ENCODE results near the gene SLC18A3.

SLC18A3 gene

DNA sequence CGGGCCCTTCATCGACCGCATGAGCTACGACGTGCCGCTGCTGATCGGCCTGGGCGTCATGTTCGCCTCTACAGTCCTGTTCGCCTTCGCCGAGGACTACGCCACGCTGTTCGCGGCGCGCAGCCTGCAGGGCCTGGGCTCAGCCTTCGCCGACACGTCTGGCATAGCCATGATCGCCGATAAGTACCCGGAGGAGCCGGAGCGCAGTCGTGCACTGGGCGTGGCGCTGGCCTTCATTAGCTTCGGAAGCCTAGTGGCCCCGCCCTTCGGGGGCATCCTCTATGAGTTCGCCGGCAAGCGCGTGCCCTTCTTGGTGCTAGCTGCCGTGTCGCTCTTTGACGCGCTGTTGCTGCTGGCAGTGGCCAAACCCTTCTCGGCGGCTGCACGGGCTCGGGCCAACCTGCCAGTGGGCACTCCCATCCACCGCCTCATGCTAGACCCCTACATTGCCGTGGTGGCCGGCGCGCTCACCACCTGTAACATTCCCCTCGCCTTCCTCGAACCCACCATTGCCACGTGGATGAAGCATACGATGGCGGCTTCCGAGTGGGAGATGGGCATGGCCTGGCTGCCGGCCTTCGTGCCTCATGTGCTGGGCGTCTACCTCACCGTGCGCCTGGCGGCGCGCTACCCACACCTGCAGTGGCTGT is 1.2 kb downstream of the SLC18A3 start:
- DNase-seq (ENCODE audit: low read depth in 1 of 2, low spot score in 1 of 2): no peak

DNA sequence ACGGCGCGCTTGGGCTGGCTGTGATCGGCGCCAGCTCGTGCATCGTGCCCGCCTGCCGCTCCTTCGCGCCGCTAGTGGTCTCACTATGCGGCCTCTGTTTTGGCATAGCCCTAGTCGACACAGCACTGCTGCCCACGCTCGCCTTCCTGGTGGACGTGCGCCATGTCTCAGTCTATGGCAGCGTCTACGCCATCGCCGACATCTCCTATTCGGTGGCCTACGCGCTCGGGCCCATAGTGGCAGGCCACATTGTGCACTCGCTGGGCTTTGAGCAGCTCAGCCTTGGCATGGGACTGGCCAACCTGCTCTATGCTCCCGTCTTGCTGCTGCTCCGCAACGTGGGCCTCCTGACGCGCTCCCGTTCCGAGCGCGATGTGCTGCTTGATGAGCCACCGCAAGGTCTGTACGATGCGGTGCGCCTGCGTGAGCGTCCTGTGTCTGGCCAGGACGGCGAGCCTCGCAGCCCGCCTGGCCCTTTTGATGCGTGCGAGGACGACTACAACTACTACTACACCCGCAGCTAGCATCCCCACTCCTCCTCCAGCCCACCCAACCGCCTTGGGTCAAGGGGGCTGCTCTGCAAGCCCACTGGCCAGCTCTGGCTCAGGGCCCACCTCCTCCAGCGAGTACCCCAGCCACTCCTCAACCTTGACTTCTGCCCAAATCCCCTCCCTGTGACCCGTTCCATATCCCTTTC is 1.9 kb downstream of the SLC18A3 start:
- DNase-seq (ENCODE audit: low read depth in 1 of 2, low spot score in 1 of 2): no peak

DNA sequence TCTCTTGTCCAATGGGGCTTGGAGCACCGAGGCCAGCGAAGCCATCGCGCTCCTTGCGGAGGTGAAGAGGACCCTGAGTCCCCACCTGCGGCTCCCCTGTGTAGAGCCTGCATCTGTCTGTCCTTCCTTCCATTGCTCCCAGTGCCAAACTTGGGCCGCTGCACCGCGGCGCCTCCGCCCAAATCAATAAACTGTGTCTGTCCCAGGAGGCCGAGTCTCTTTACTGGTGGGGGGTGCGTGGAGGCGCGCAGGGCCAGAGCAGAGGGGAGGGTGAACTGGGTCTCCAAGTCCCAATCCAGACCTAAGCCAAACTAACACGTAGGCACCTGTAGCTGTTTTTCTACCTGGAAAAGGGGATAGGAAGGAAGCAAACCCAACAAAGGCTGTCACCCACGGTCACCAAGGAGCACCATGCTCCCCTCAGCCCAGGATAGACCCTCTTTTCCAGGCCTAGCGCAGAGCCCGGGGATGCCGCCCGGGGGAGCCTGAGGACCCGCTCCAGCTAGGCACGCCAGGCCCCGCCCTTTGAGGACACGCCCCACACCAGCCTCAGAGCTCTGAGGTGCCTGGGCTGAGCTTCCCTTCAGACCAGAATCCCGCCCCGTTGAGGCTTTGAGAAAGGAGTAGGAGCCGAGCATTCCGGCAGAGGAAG is 2.5 kb downstream of the SLC18A3 start:
- DNase-seq (ENCODE audit: low read depth in 1 of 2, low spot score in 1 of 2): no peak

DNA sequence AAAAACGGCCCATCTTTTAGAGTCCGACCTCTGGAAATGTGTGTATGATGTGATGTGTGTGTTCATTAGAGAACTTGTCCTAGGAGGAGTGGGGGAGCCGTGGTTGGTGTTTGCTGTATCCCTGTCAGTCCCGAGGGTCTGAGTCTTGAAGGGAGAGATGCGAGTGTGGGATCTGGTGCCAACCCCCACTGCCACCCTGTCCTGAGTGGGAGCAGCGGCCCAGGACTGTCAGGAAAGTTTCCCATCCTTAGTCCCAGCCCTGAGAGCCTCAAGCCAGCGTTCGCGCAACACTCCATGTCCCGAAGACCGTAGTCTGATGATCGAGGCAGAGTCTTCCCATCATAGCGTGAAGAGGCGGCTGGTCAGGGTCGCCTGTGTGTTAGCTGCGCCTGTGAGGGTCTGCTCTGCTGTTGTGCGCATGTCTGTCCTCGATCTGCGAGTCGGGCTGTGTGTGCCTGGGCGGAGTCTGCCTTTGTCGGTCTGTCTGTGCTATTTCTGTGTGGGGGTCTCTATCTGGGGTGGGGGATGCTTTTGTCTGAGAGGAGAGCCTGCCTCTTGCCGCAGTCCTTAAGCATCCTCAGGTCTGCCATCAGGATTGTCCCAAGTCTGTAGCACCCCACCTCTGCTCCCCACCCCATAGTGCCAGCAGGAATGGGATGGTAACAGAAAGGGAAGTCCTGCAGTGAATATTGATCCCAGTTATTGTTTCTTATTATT is 3.2 kb downstream of the SLC18A3 start:
- no peak for DNase-seq (ENCODE audit: low read depth in 1 of 2, low spot score in 1 of 2)

DNA sequence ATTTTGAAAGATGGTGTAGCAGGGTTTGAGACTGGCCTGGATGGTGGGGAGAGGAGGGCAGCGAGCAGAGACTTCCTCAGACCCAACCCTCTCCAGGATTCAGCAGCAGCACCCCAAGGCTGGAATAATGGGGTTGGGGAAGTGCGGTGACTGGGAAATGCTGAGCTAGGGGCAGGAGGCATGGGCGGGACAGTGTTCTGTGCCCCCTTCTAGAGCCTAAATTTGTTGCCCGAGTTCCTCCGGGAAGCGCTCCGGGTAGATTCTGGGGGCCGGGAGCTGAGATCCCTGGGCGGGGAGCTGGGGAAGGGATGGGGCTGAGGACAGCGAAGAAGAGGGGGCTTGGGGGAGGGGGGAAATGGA is 3.8 kb downstream of the SLC18A3 start, which contains the start of gene CHAT:
CHAT (plus strand) TSS at position 156 of the 360 bp plus-strand sequence; CDS start at position 309, 153 bp downstream.
- DNase-seq (ENCODE audit: low read depth in 1 of 2, low spot score in 1 of 2): no peak

DNA sequence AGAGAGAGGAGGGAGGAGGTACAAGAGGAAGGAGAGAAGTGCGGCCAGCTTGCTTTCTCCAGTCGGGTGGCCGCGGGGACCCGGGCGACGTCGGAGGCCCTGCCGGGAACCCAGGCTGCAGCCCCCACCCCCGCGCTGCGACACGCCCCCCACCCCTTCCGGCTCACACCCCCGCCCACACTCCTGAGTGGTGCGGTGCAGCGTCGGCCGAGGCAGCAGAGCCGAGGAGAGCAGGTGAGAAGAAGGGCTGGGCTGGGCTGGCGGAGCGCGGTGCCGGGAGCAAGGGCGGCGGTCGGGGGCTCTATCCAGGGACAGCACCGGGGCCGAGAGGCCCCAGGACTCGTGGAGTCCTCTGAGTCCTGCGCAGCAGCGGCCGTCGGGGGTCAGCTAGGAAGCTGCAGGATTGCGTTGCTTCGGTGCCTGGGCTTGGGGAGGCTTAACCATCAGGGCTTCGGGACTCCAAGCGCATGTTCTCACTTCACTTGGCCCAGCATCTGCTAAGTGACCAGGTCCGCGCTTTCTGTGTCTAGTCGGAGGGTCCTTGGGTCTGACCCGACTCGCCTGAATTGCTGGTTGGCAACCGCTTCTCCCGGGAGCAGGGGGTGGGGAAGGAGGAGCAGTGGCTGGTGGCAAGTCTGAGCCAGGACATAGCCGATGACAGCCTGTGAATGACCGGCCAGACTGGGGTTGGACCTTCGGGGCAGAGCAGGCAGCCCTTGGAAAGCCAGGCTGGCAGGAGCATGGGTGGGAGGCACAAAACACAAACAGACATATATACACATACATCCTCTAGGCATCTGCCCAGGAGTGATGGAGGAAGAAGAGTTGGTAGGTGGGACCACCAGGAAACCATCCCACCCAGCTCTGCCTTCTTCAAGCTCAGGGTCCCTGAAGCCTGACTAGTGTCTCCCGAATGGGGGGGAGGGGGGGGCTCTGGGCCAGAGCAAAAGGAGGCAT is 4.4 kb downstream of the SLC18A3 start:
- no peak for DNase-seq (ENCODE audit: low read depth in 1 of 2, low spot score in 1 of 2)

DNA sequence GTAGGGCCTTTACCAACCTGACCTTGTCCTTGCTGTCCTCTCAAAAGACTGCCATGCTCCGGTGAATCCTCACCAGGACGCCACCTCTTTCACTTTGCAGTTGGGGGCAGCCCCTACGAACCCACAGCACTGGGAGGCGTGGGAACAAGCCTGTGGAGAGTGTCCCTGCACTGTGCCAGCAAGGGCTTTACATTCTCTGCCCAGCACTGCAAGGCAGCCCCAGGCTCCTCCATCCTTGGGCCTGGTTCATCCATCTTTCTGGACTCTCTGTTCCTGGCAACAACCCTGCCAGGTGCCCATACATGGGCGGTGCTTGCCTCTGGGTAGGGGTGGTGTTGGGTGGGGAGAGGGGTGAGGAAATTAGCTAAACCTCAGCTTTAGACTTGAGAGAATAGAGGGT is 5.1 kb downstream of the SLC18A3 start:
- no peak for DNase-seq (ENCODE audit: low read depth in 1 of 2, low spot score in 1 of 2)

DNA sequence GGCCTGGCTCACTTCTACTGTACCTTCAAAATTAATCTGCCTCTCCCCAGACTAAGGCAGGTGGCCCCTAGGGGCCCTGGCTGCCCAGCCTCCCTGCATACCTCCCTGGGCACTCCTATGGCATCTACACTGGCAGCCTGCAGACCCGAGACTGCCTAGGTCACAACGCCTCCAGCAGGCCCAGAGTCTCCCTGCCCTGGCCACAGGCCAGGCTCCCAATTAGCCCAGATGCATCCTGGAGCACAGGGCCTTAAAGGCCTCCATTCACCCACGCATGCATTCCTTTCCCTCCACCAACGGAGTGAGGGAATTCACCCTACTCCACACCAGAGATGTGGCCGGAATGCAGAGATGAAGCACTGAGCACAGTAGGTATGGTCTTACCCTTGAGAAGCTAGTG is 5.6 kb downstream of the SLC18A3 start:
- no peak for DNase-seq (ENCODE audit: low read depth in 1 of 2, low spot score in 1 of 2)

DNA sequence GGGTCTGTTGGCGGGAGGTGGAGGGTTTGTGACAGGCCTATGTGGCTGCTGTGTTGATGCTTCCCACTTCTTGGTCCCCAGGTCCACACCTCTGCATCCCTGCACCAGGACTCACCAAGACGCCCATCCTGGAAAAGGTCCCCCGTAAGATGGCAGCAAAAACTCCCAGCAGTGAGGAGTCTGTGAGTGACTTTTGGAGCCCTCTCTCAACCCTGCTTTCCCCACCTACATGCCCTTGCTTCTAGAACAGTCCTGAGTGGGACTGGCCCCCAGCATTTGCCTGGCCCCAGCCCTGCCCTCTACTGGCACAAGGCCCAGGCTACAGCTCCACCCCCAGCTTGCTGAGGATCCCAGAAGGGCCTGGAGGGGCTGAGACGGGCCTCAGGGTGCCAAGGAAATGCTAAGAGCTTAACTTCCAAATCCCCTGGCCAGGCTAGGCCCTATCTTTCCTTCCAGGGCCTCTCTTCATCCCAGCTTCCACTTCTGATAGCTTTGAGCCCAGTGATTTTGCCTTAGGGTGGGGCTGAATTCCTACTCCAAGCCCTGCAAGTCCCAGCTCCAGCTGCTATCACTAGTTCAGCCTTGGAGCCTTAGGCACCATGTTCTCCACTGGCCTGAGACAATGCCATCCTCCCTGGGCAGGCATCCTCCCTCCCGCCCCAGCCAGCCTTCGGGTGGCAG is 6.5 kb downstream of the SLC18A3 start:
- no peak for DNase-seq (ENCODE audit: low read depth in 1 of 2, low spot score in 1 of 2)

DNA sequence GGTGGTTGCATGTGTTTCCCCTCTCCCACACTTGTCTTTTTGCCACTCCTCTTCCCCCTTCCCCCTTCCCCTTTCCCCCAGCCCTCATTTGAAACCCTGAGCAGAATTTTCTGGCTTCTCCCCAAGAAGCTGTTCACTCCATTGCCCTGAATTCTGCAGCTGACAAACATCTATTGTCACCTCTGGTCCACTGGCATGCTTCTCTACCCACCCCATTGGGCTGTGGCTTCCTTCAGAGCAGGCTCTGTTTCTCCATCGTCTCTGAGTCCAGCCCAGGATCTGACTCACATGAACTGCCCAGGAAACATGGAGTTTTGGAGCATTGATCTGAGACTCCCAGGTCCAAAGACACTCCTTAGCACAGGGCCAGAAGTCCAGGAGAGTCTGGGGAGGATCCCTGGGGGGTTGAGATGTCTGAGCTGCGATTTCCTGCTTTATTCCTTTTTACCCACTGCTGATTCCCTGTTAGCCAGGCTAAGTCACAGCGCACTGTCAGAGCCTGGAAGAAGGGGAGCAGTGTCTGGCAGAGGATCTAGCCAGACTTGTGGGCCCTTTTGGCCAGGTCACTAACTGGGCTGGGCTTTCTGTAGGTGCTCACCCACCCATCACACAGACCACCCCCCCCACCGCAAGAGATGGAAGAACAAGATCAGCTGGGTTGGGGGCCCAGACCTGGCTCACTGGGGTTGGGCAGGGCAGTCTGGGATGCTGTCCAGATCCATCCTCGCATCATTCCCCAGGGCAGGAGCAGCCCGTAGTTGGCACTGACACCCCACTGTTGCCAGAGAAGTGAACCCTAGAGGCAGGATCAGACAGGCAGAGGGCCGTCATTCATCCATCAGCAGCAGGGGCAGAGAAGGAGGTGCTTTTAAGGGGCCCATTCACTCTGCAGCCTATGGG is 7.3 kb downstream of the SLC18A3 start:
- DNase-seq (ENCODE audit: low read depth in 1 of 2, low spot score in 1 of 2): no peak

DNA sequence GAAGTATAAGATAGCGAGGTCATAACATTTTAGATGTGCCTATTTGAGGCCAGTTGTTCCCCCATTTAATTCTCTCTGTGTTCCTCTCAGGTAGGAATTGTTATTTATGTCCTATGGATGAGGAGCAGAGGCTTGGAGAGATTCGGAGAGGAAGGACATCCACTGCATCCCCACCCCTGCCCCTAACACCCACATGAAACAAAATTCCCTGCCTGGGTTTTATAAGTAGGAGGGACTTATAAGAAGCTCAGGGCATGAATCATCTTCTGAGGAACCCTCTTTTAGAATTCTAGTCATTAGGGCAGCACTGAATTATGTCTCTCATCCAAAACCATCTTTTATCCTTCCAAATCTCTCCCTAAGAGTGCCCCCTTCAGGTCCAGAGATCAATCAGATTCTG is 8.7 kb downstream of the SLC18A3 start:
- DNase-seq (ENCODE audit: low read depth in 1 of 2, low spot score in 1 of 2): no peak

DNA sequence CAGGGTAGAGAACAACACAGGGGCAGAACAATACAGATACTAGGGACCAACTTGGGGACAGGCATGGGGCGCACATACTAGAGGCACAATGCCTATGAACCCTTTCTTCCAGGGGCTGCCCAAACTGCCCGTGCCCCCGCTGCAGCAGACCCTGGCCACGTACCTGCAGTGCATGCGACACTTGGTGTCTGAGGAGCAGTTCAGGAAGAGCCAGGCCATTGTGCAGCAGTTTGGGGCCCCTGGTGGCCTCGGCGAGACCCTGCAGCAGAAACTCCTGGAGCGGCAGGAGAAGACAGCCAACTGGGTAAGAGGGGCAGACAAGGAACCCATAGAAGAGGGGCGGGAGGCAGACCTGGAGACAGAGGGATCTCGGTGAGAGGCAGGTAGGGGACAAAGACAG is 9.5 kb downstream of the SLC18A3 start:
- DNase-seq (ENCODE audit: low read depth in 1 of 2, low spot score in 1 of 2): no peak

DNA sequence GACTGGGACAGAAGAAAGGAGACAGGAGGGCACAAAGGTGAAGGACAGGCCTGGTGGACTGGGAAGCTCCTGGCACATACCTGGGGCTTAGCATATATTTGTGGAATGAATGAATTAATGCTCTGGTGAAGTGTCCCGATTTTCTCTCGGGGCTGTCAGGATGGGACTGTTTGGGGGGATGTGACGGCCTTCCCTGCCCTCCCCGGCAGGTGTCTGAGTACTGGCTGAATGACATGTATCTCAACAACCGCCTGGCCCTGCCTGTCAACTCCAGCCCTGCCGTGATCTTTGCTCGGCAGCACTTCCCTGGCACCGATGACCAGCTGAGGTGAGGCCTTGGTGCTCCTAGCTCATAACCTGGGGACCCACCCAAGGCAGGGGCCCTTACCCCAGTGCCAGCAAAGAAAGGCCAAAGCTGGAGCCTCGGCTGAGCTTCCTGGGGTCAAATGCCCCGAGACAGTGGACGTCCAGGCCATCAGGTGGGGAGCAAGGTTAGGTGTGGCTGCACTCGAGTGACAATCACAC is 10.2 kb downstream of the SLC18A3 start:
- DNase-seq (ENCODE audit: low read depth in 1 of 2, low spot score in 1 of 2): no peak

DNA sequence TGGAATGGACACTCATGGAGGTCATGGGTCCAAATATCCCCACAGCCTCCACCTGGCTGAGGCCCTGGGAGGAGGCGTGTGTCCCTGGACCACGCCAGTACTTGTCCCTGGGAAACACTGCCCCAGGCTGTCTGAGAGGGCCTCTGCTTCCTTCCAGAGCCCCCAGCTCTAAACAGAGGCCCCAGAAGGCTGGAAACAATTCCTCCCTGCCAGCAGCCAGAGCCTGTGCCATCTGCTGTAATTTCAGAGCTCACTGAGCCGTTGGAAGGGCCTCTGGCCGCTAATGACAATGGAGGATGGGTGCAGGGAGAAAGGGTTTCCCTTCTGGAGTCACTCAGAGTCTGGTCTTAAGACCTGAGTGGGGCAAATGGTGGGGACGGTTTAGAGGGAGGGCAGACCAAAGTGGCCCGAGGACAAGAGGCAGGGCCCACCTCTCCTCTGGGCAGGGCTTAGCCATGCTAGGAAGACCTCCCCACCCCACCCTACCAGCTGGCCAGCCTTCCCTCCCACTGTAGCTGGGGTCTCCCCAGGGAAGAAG is 10.8 kb downstream of the SLC18A3 start:
- no peak for DNase-seq (ENCODE audit: low read depth in 1 of 2, low spot score in 1 of 2)

DNA sequence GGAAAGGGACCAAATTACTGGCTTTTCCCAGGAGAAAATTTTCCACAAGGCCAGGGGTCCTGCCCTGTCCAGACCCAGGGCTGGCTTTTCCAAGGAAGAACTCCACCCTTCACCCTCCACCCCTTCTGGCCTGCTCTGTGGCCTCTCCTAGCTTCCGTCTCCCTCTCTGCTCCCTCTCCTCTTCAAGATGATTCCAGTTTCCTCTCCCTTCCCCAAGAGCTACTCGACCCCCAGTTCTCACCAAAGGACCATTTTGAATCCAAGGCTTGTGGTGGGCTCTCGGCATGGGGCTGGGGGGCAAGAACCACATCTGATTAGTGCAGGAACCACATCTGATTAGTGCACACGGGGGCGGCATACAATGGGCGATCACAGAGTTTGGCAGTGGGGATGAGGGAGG is 11.5 kb downstream of the SLC18A3 start:
- no peak for DNase-seq (ENCODE audit: low read depth in 1 of 2, low spot score in 1 of 2)

DNA sequence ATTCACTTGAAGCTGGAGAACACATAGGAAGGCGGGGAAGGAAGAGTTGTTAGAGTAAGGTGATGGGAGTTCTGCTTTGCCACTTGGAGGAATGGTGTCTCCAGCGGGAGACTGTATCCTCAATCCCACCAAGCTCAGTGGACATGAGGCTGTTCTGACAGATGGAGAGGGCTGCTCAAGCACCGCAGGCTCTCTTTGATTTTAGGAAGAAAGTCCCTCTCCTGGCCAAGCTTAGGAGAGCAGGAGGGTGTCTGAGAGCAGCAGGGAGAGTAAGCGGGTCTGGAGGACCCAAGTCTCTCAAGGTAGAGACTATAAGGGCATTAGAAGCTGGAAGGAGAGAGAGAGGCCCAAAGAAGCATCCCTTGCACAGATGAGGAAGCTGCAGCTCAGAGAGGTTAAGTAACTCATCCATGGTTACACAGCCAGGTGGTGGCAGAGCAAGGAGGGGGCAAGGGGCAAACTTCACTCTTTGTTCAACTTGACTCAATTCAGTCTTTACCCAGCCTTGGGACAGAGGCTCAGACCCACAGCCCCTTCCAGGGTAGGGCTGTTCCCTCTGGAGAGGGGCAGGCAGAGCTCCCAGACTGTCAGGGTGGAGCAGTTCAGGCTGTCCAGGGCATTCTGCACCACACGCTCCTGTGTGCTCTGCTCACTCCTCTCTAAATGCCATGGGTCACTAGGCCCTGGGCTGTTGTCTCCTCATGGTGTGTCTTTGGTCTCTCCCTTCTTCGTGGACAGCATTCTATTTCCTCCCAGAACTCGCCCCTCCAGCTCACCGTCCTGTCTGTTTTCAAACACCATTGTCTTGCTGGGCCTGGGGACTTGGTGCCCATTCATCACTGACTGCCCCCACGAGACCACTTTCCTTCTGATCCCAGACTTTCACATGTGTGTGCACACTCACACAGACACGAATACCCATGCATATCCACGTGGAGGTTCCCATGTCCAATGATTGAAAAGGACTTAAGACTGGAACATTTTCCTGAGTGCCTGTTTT is 12.6 kb downstream of the SLC18A3 start:
- DNase-seq (ENCODE audit: low read depth in 1 of 2, low spot score in 1 of 2): no peak

DNA sequence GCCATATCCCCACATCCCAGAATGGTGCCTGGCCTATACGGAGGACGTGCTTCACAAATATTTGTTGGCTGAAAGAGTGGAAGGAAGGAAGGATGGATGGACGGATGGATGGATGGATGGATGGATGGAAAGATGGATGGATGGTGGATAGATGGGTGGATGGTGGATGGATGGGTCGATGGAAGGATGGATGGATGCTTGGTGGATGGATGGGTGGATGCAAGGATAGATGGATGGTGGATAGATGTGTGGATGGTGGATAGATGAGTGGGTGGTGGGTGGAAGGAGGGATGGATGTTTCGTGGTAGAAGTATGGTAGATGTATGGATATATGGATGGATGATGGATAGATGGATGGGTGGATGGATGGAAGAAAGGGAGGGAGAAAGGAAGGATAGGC is 14.5 kb downstream of the SLC18A3 start:
- no peak for DNase-seq (ENCODE audit: low read depth in 1 of 2, low spot score in 1 of 2)

Data from activated CD4-positive, alpha-beta T cell treated with anti-CD3 and anti-CD28 coated beads, Interleukin-2, amount 50 U/mL, for 24 hours (primary cell).